Stomach (tissue), 9 donors: ENCODE measurements around the gene GABBR2. TPM values are rescaled to one million over a fixed set of nuclear protein-coding genes. Genes with fewer than 3 reads are reported as not detected.

Experiments
- DNase-seq, 2 donors: peaks; one replicate each; pipeline versions ENCODE4 v3.0.0 to v3.0.0-alpha.2; 2013 to 2019
- H3K27ac ChIP-seq, 5 donors: fragments of 200-600 bp in 4 of 5; sonication (generic) in 4 of 5; one replicate each; pipeline ENCODE4 v1.5.1; 2013 to 2019; ENCODE audit warnings: mild to moderate bottlenecking in 1 of 5, moderate library complexity in 1 of 5
- H3K27me3 ChIP-seq, 3 donors: fragments of 200-600 bp; sonication (generic); one replicate each; pipeline ENCODE4 v1.5.1; 2017 to 2019; ENCODE audit warnings: mixed run types in 1 of 3
- H3K36me3 ChIP-seq, 4 donors: fragments of 200-600 bp; sonication (generic); 1 replicate in 3 of 4; 2 replicates in 1 of 4; pipeline ENCODE4 v1.5.1; 2016 to 2019
- H3K4me1 ChIP-seq, 4 donors: fragments of 200-600 bp; sonication (generic); one replicate each; pipeline ENCODE4 v1.5.1; 2016 to 2019
- H3K4me3 ChIP-seq, 4 donors: fragments of 200-600 bp; sonication (generic) in 3 of 4; one replicate each; pipeline ENCODE4 v1.5.1; 2016 to 2019; ENCODE audit warnings: mild to moderate bottlenecking in 1 of 4
- H3K9me3 ChIP-seq, 4 donors: fragments of 200-600 bp; sonication (generic); one replicate each; pipeline ENCODE4 v1.5.1; 2016 to 2019
- CTCF ChIP-seq, 7 experiments: fragments of 450-650 bp in 4 of 7; fragments of 200-600 bp in 3 of 7; sonication (generic) in 3 of 7; IDR thresholded peaks; one replicate each; pipeline ENCODE4 v1.5.1; 2016 to 2019; ENCODE audit warnings: antibody characterized with exemption in 7 of 7, control low read depth in 2 of 7, mild to moderate bottlenecking in 1 of 7
- EP300 ChIP-seq: sonication (generic); formaldehyde crosslinking; IDR thresholded peaks from one replicate; pipeline ENCODE4 v1.6.1; 2017; ENCODE audit warnings: antibody characterized with exemption
- POLR2A ChIP-seq, 4 donors: fragments of 450-650 bp; IDR thresholded peaks; one replicate each; pipeline ENCODE4 v1.6.1; 2016; ENCODE audit warnings: antibody characterized with exemption in 4 of 4, control low read depth in 2 of 4, mild to moderate bottlenecking in 1 of 4, moderate library complexity in 1 of 4
- POLR2AphosphoS5 ChIP-seq, 3 donors: sonication (generic); formaldehyde crosslinking; IDR thresholded peaks; one replicate each; pipeline ENCODE4 v1.6.1; 2016; ENCODE audit warnings: antibody characterized with exemption in 3 of 3
- WGBS, 5 donors: extraction: QIAGEN DNeasy Blood & Tissue Kit in 3 of 5; methylation state at CpG; one replicate each; pipeline versions ENCODE4 v1.1.5 to v1.1.7; 2013 to 2018; 5-methylcytosine and 5-hydroxymethylcytosine counted together
- intact Hi-C: fragments of 100-400 bp; cut with DNase I; formaldehyde crosslinking; loops from one replicate; pipeline ENCODE4 v1.15.1; 2023; ENCODE audit warnings: low total_unique reads
- polyA plus RNA-seq, 3 donors: library from polyadenylated mRNA; stranded (reverse); fragments of 200-250 nt; gene quantifications; one replicate each; pipeline ENCODE4 v1.2.3, GENCODE V29; 2013
- total RNA-seq, 5 donors: library from RNA; depleted of rRNA; stranded (reverse); fragments of >200 nt; gene quantifications; one replicate each; pipeline versions ENCODE4 v1.1.0 to v1.2.3, GENCODE V29; 2014 to 2016
- donor health status: healthy with polysubstance abuse.
- donor health status: Bipolar disorder and iron deficiency.
- donor health status: healthy.

GABBR2 gene
- total and polyA plus RNA-seq, 8 donors: 0.06 to 0.55 (median 0.08) TPM; not detected in 5

- TF ChIP-seq CTCF (IDR thresholded peaks at IDR 0.05): no peak
- TF ChIP-seq POLR2A (IDR thresholded peaks at IDR 0.05): no peak
- no peak for TF ChIP-seq POLR2AphosphoS5 (IDR thresholded peaks at IDR 0.05)
- TF ChIP-seq EP300: no peak
- intact Hi-C loops: no loop called here
- 65 to 74% (median 69%) methylated on average over 3 of the region's 3 CpGs for WGBS, 5 donors
- Histone ChIP-seq H3K36me3 (no peaks in the 10 kb centered on the region), H3K27me3 (peaks cover 0 to 6% (median 0%) of the 10 kb centered on the region in 3 donors), H3K27ac (no peak overlapping the region), H3K9me3 (no peaks in the 10 kb centered on the region), H3K4me1 (no peaks in the 10 kb centered on the region), H3K4me3 (no peak overlapping the region)
- DNase-seq: no peak
These were observed 187.6 kb downstream of the GABBR2 start for GRCh38 chr9:98521141-98521540.

- Histone ChIP-seq H3K9me3 (no peaks in the 10 kb centered on the region), H3K4me1 (no peaks in the 10 kb centered on the region), H3K4me3 (no peak overlapping the region), H3K27ac (no peak overlapping the region), H3K36me3 (no peaks in the 10 kb centered on the region), H3K27me3 (peaks cover 0 to 5% (median 0%) of the 10 kb centered on the region in 3 donors)
- TF ChIP-seq EP300 (no peak), POLR2A (IDR thresholded peaks at IDR 0.05) (no peak), POLR2AphosphoS5 (IDR thresholded peaks at IDR 0.05) (no peak), CTCF (IDR thresholded peaks at IDR 0.05) (no peak)
- intact Hi-C loops: no loop called here
- DNase-seq: no peak
- WGBS, 5 donors: 55 to 67% (median 62%) methylated on average over 6 to 7 of the region's 7 CpGs
These were observed 188.3 kb downstream of the GABBR2 start for GRCh38 chr9:98520221-98520960.

- Histone ChIP-seq H3K4me1 (no peaks in the 10 kb centered on the region), H3K4me3 (no peak overlapping the region), H3K9me3 (no peaks in the 10 kb centered on the region), H3K27ac (no peak overlapping the region), H3K27me3 (peaks cover 0 to 5% (median 0%) of the 10 kb centered on the region in 3 donors), H3K36me3 (no peaks in the 10 kb centered on the region)
- no peak for DNase-seq
- intact Hi-C loops: no loop called here
- WGBS, 5 donors: 60 to 71% (median 63%) methylated on average over 3 of the region's 3 CpGs
- TF ChIP-seq EP300 (no peak), CTCF (IDR thresholded peaks at IDR 0.05) (no peak), POLR2A (IDR thresholded peaks at IDR 0.05) (no peak), POLR2AphosphoS5 (IDR thresholded peaks at IDR 0.05) (no peak)
These were observed 189.1 kb downstream of the GABBR2 start for GRCh38 chr9:98519641-98520040.

- Histone ChIP-seq H3K27me3 (peaks cover 0 to 5% (median 0%) of the 10 kb centered on the region in 3 donors), H3K4me1 (no peaks in the 10 kb centered on the region), H3K36me3 (no peaks in the 10 kb centered on the region), H3K4me3 (no peak overlapping the region), H3K27ac (no peak overlapping the region), H3K9me3 (no peaks in the 10 kb centered on the region)
- whole genome bisulfite sequencing, 5 donors: 78 to 87% (median 83%) methylated on average over 3 to 6 of the region's 6 CpGs
- intact Hi-C loops: no loop called here
- DNase-seq: no peak
- TF ChIP-seq CTCF (IDR thresholded peaks at IDR 0.05): no peak
- TF ChIP-seq EP300: no peak
- no peak for TF ChIP-seq POLR2A (IDR thresholded peaks at IDR 0.05)
- TF ChIP-seq POLR2AphosphoS5 (IDR thresholded peaks at IDR 0.05): no peak
These were observed 190.2 kb downstream of the GABBR2 start for GRCh38 chr9:98518556-98518955.
